ENCODE results near the gene ZNF211. TPM values are rescaled to one million over a fixed set of nuclear protein-coding genes. Genes with fewer than 3 reads are reported as not detected.

The ZNF211 gene
- total RNA-seq, 2 donors from 2014 or later: 13.5 to 18.2 TPM

DNA sequence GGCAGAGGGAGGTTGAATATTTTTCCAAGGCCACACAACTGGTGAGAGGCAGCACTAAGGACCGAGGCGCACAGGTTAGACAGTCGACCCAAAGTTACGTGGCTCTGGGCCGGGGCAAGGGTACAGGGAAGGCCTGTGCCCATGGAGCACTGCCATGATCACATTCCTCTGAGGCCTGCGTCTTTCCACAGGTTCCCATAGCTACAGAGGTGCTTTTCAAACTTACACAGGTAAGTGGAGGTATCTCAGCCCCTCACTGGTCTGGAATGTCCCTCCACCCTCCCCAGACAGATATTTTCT lies 814 bp downstream of the ZNF211 start:
- H3K4me1 Mint-ChIP-seq (ENCODE audit: low read depth): peaks cover 22% of the 10 kb centered on the region
- H3K9me3 Mint-ChIP-seq: peaks cover 15 to 18% of the 10 kb centered on the region in 2 donors
- H3K4me3 Mint-ChIP-seq: peak overlapping the region; percentile 87 to 90
- no peak overlapping the region for H3K27ac Mint-ChIP-seq
- DNase-seq: no peak
- peaks cover 37 to 39% of the 10 kb centered on the region in 2 donors for H3K36me3 Mint-ChIP-seq (ENCODE audit: insufficient read depth in 2 of 2)
- no peak for ATAC-seq (replicated peaks in 1 of 2)
- no peaks in the 10 kb centered on the region for H3K27me3 Mint-ChIP-seq (ENCODE audit: low read depth)

DNA sequence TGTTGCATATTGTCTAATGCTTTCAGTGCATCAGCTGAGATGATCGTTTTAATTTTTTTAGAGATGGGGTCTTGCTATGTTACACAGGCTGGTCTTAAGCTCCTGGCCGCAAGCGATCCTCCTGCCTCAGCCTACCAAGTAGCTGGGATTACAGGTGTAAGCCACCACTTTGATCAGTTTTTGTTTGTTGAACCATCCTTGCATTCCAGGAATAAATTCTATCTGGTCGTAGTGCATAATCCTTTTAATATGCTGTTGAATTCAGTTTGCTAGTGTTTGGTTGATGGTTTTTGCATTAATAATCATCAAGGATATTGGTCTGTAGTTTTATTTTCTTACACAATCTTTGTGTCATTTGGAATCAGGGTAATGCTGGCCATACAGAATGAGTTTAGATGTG lies 4.4 kb downstream of the ZNF211 start:
- Mint-ChIP-seq H3K27me3 (ENCODE audit: low read depth) (no peaks in the 10 kb centered on the region), H3K27ac (no peak overlapping the region), H3K4me1 (ENCODE audit: low read depth) (peaks cover 21% of the 10 kb centered on the region), H3K36me3 (ENCODE audit: insufficient read depth in 2 of 2) (peaks cover 62 to 69% of the 10 kb centered on the region in 2 donors), H3K4me3 (no peak overlapping the region), H3K9me3 (peaks cover 21 to 36% of the 10 kb centered on the region in 2 donors)
- DNase-seq: no peak
- no peak for ATAC-seq (replicated peaks in 1 of 2)

- Mint-ChIP-seq H3K36me3 (ENCODE audit: insufficient read depth in 2 of 2) (peaks cover 48 to 67% of the 10 kb centered on the region in 2 donors), H3K27me3 (ENCODE audit: low read depth) (no peaks in the 10 kb centered on the region), H3K4me3 (no peak overlapping the region), H3K9me3 (peaks cover 25 to 42% of the 10 kb centered on the region in 2 donors), H3K27ac (no peak overlapping the region), H3K4me1 (ENCODE audit: low read depth) (no peaks in the 10 kb centered on the region)
- ATAC-seq (replicated peaks in 1 of 2): no peak
- no peak for DNase-seq
Observed at GRCh38 chr19:57641715-57642234, 8.8 kb downstream of the ZNF211 start.

- Mint-ChIP-seq H3K27me3 (ENCODE audit: low read depth) (no peaks in the 10 kb centered on the region), H3K27ac (no peak overlapping the region), H3K36me3 (ENCODE audit: insufficient read depth in 2 of 2) (peaks cover 41 to 60% of the 10 kb centered on the region in 2 donors), H3K9me3 (peaks cover 22 to 41% of the 10 kb centered on the region in 2 donors), H3K4me1 (ENCODE audit: low read depth) (no peaks in the 10 kb centered on the region), H3K4me3 (no peak overlapping the region)
- DNase-seq (no peak), ATAC-seq (replicated peaks in 1 of 2) (no peak)
Observed at GRCh38 chr19:57642396-57643046, 9.6 kb downstream of the ZNF211 start.

- no peaks in the 10 kb centered on the region for H3K27me3 Mint-ChIP-seq (ENCODE audit: low read depth)
- no peaks in the 10 kb centered on the region for H3K4me1 Mint-ChIP-seq (ENCODE audit: low read depth)
- ATAC-seq (replicated peaks in 1 of 2) (no peak), DNase-seq (no peak)
- H3K27ac Mint-ChIP-seq: no peak overlapping the region
- peaks cover 22 to 42% of the 10 kb centered on the region in 2 donors for H3K9me3 Mint-ChIP-seq
- H3K4me3 Mint-ChIP-seq: no peak overlapping the region
- peaks cover 34 to 50% of the 10 kb centered on the region in 2 donors for H3K36me3 Mint-ChIP-seq (ENCODE audit: insufficient read depth in 2 of 2)
Observed at GRCh38 chr19:57643734-57644133, 10.8 kb downstream of the ZNF211 start.

- H3K27me3 Mint-ChIP-seq (ENCODE audit: low read depth): no peaks in the 10 kb centered on the region
- H3K27ac Mint-ChIP-seq: no peak overlapping the region
- H3K4me1 Mint-ChIP-seq (ENCODE audit: low read depth): peaks cover 6% of the 10 kb centered on the region
- ATAC-seq (replicated peaks in 1 of 2): no peak
- H3K9me3 Mint-ChIP-seq: peaks cover 22% of the 10 kb centered on the region in 2 donors
- H3K4me3 Mint-ChIP-seq: no peak overlapping the region
- no peak for DNase-seq
- peaks cover 19 to 20% of the 10 kb centered on the region in 2 donors for H3K36me3 Mint-ChIP-seq (ENCODE audit: insufficient read depth in 2 of 2)
Observed at GRCh38 chr19:57648331-57649003, 15.5 kb downstream of the ZNF211 start.

DNA sequence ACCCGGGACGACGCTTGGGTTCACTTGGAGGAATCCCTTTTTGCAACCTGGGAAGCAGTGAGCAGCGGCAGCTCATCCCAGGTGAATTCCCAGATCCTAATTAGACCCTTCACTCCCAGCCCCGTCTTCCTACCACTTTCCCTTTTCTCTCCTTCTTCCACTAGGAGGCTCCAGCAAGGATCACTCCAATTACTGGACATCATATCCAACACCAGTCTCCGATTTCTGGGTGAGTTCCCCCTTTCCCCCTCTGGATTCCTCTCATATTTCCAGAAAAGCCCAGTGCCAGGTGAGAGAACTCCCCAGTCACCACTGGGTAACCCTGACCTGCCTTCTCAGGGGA lies 18.7 kb downstream of the ZNF211 start:
- Mint-ChIP-seq H3K9me3 (peaks cover 34 to 38% of the 10 kb centered on the region in 2 donors), H3K36me3 (ENCODE audit: insufficient read depth in 2 of 2) (peaks cover 34 to 35% of the 10 kb centered on the region in 2 donors), H3K4me3 (no peak overlapping the region)

DNA sequence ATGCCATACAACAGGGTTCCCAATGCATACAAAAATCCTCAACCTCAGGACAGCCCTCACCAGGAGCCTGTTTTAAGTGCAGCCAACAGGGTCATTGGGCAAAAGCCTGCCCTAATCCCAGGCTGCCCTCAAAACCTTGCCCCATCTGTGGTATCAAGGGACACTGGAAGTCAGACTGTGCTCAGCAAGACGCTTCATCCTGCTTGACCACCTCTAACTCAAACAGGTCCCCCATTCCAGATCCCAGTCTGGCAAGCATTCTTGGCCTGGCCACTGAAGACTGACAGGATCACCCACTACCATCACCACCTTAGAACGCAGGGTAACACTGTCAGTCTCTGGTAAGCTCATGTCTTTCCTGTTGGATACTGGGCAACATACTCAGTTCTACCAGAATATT lies 20.7 kb downstream of the ZNF211 start:
- Mint-ChIP-seq H3K4me3 (no peak overlapping the region), H3K27me3 (ENCODE audit: low read depth) (peaks cover 15% of the 10 kb centered on the region), H3K9me3 (peaks cover 28 to 35% of the 10 kb centered on the region in 2 donors), H3K36me3 (ENCODE audit: insufficient read depth in 2 of 2) (peaks cover 34 to 35% of the 10 kb centered on the region in 2 donors), H3K27ac (no peak overlapping the region), H3K4me1 (ENCODE audit: low read depth) (peaks cover 6% of the 10 kb centered on the region)
- no peak for DNase-seq
- no peak for ATAC-seq (replicated peaks in 1 of 2)

More for the DNA sequence above, 18.7 kb downstream of the ZNF211 start:
- Mint-ChIP-seq H3K4me1 (ENCODE audit: low read depth) (peaks cover 6% of the 10 kb centered on the region), H3K27me3 (ENCODE audit: low read depth) (peaks cover 14% of the 10 kb centered on the region), H3K27ac (no peak overlapping the region)
- no peak for DNase-seq
- ATAC-seq (replicated peaks in 1 of 2): no peak

GRCh38 chr19:57655443-57655842 lies 22.5 kb downstream of the ZNF211 start:
- H3K27ac Mint-ChIP-seq: no peak overlapping the region
- ATAC-seq (replicated peaks in 1 of 2): no peak
- H3K9me3 Mint-ChIP-seq: peaks cover 28 to 33% of the 10 kb centered on the region in 2 donors
- H3K36me3 Mint-ChIP-seq (ENCODE audit: insufficient read depth in 2 of 2): peaks cover 33% of the 10 kb centered on the region in 2 donors
- DNase-seq: no peak
- H3K4me3 Mint-ChIP-seq: no peak overlapping the region
- peaks cover 6% of the 10 kb centered on the region for H3K4me1 Mint-ChIP-seq (ENCODE audit: low read depth)
- peaks cover 17% of the 10 kb centered on the region for H3K27me3 Mint-ChIP-seq (ENCODE audit: low read depth)

DNA sequence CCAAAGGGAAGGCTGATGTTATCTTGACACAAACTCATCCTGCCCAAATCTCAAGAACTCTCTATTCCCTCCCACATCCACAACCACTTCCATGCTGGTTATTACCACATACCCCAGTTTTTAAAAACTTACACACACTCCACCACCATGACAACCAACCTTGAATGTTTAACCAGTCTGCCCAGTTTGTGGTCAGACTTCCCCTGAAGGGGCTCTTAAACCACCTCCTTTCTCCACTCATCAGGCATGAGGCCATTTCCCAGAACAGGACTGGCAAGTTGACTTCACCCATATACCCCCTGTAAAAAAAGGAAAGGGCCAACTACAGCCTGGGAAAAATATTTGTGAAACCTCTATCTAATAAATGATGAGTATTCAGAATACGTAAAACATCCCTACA lies 23.4 kb downstream of the ZNF211 start:
- Mint-ChIP-seq H3K4me3 (no peak overlapping the region), H3K36me3 (ENCODE audit: insufficient read depth in 2 of 2) (peaks cover 32 to 33% of the 10 kb centered on the region in 2 donors), H3K4me1 (ENCODE audit: low read depth) (peaks cover 5% of the 10 kb centered on the region), H3K9me3 (peaks cover 29 to 33% of the 10 kb centered on the region in 2 donors), H3K27ac (no peak overlapping the region), H3K27me3 (ENCODE audit: low read depth) (peaks cover 26% of the 10 kb centered on the region)
- no peak for DNase-seq
- ATAC-seq (replicated peaks in 1 of 2): no peak

DNA sequence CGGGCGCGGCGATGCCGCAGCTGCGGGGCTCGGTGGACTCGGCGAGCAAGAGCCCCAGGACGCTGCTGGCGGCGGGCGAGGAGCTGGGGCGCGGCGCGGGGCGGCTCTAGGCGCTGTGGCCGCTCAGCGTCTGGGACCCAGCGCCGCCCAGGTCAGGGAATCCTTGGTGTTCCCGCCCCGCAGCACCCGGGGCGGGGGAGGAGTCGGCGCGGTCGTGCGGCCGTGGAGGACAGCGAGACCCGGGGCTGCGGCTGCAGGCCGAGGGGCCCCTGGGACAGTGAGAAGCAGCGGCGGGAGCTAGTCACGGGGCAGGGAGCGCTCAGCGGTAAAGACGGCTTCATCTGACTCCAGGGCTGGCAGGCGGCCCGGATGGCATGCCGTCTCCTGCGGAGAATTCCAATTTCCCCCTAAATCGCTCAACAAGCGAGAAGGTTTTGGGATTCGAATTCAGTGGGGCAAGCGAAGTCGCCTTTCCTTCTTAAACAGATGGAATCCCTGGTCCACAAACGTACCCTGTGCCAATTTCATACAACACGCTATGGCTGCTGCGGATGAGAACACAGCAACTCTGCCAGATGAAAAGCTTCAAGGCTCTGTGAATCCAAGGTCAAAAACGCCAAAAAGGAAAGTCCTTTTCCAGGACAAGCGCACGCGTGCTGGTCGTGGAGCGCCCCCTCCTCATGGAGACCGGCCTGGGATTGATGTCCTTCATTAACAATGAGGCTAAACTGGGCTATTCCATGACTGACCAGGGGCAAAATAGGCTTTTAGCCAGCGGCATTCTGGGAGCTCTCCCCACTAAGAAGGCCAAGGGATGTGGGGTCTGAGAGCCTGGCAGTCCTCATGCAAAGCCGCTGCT lies 31.5 kb downstream of the ZNF211 start:
- ATAC-seq (replicated peaks in 1 of 2): peak; percentile 60 to 65
- DNase-seq: peak; percentile 19 to 22
- peaks cover 2% of the 10 kb centered on the region in 2 donors for H3K36me3 Mint-ChIP-seq (ENCODE audit: insufficient read depth in 2 of 2)
- peaks cover 11% of the 10 kb centered on the region for H3K4me1 Mint-ChIP-seq (ENCODE audit: low read depth)
- peaks cover 0 to 7% of the 10 kb centered on the region in 2 donors for H3K9me3 Mint-ChIP-seq
- H3K4me3 Mint-ChIP-seq: peak overlapping the region; percentile 88 to 91
- peaks cover 36% of the 10 kb centered on the region for H3K27me3 Mint-ChIP-seq (ENCODE audit: low read depth)
- no peak overlapping the region for H3K27ac Mint-ChIP-seq

- Mint-ChIP-seq H3K4me3 (peak overlapping the region; percentile 49 to 88), H3K9me3 (peaks cover 0 to 7% of the 10 kb centered on the region in 2 donors), H3K4me1 (ENCODE audit: low read depth) (peaks cover 11% of the 10 kb centered on the region), H3K27ac (no peak overlapping the region), H3K36me3 (ENCODE audit: insufficient read depth in 2 of 2) (peaks cover 2% of the 10 kb centered on the region in 2 donors), H3K27me3 (ENCODE audit: low read depth) (peaks cover 35% of the 10 kb centered on the region)
- ATAC-seq (replicated peaks in 1 of 2): no peak
- no peak for DNase-seq
Observed at GRCh38 chr19:57665261-57665806, 32.4 kb downstream of the ZNF211 start.

DNA sequence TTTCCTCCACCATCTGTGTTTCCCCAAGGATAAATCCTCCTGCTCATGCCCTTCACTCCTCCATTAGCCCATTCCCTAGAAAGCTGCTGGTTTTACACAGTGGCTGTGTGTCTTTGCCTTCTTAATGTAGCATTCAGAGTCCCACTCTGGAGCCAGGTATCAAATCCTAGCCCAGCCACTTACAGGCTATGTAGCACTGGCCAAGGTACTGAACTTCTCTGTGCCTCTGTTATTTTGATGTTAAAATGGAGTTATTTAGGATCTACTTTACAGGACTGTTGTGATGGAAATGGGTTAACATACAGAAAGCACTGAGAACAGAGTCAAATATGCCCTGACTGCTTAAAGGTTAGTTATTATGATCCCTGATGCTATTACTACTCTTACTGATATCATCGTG lies 34.3 kb downstream of the ZNF211 start:
- Mint-ChIP-seq H3K9me3 (peaks cover 1 to 8% of the 10 kb centered on the region in 2 donors), H3K4me3 (no peak overlapping the region), H3K36me3 (ENCODE audit: insufficient read depth in 2 of 2) (peaks cover 2% of the 10 kb centered on the region in 2 donors), H3K4me1 (ENCODE audit: low read depth) (peaks cover 11% of the 10 kb centered on the region), H3K27ac (no peak overlapping the region), H3K27me3 (ENCODE audit: low read depth) (peaks cover 23% of the 10 kb centered on the region)
- DNase-seq: no peak
- ATAC-seq (replicated peaks in 1 of 2): no peak
